Tibial artery (tissue), 4 donors: ENCODE data around the gene TENM3.
A peak's percentile ranks its signal among the peaks of the same experiment; 100 is the strongest.

Experiments
- DNase-seq, 2 donors: peaks; one replicate each; pipeline ENCODE4 v3.0.0-alpha.2; 2019
- H3K27ac ChIP-seq, 2 donors: fragments of 200-600 bp; sonication (generic) in 1 of 2; 1 replicate in 1 of 2; 2 replicates in 1 of 2; pipeline ENCODE4 v1.5.1; 2018 to 2019; ENCODE audit warnings: mild to moderate bottlenecking in 1 of 2
- H3K27me3 ChIP-seq, 2 donors: fragments of 200-600 bp; sonication (generic) in 1 of 2; one replicate each; pipeline versions ENCODE4 v1.5.1 to v1.6.0; 2016 to 2019
- H3K36me3 ChIP-seq, 3 donors: fragments of 200-600 bp; sonication (generic) in 2 of 3; one replicate each; pipeline ENCODE4 v1.5.1; 2016 to 2019; ENCODE audit warnings: mild to moderate bottlenecking in 2 of 3
- H3K4me1 ChIP-seq, 4 donors: fragments of 200-600 bp; sonication (generic) in 2 of 4; 1 replicate in 3 of 4; 2 replicates in 1 of 4; pipeline ENCODE4 v1.5.1; 2016 to 2019
- H3K4me3 ChIP-seq, 2 donors: fragments of 200-600 bp; sonication (generic) in 1 of 2; 1 replicate in 1 of 2; 2 replicates in 1 of 2; pipeline ENCODE4 v1.5.1; 2018 to 2019; ENCODE audit warnings: mild to moderate bottlenecking in 2 of 2
- H3K9me3 ChIP-seq, 3 donors: fragments of 200-600 bp; sonication (generic) in 1 of 3; one replicate each; pipeline ENCODE4 v1.5.1; 2016 to 2019
- intact Hi-C: fragments of 100-400 bp; cut with DNase I; formaldehyde crosslinking; loops from one replicate; pipeline ENCODE4 v1.15.0; 2023; ENCODE audit warnings: low total_unique reads
- TF ChIP-seq, protein P1 (sequence below), 2 experiments: fragments of 200-600 bp in 1 of 2; fragments of 450-650 bp in 1 of 2; IDR thresholded peaks; one replicate each; pipeline ENCODE4 v1.5.1; 2017 to 2019; ENCODE audit warnings: antibody characterized with exemption in 2 of 2, mild to moderate bottlenecking in 1 of 2, moderate library complexity in 1 of 2

TENM3 gene

DNA sequence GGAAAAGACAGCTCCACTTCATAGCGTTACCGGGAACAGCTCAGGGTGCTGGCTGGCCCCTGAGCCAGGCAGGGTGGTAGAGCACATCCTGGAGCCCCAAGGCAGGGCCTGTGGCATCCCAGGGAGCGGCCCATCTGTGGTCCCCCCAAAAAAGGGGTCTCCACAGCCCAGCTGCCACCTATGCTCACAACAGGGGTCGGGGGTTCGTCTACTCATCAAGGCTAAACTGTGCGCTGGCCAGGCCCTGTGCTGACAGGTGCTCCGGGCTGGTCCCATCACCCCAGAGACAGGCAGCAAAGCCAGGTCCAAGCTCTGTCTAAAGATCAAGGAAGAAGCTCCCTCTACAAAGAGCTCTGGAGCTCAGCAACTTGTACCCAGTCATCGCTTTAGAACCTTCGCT is 596.1 kb downstream of the TENM3 start:
- TF ChIP-seq, protein P1, sequence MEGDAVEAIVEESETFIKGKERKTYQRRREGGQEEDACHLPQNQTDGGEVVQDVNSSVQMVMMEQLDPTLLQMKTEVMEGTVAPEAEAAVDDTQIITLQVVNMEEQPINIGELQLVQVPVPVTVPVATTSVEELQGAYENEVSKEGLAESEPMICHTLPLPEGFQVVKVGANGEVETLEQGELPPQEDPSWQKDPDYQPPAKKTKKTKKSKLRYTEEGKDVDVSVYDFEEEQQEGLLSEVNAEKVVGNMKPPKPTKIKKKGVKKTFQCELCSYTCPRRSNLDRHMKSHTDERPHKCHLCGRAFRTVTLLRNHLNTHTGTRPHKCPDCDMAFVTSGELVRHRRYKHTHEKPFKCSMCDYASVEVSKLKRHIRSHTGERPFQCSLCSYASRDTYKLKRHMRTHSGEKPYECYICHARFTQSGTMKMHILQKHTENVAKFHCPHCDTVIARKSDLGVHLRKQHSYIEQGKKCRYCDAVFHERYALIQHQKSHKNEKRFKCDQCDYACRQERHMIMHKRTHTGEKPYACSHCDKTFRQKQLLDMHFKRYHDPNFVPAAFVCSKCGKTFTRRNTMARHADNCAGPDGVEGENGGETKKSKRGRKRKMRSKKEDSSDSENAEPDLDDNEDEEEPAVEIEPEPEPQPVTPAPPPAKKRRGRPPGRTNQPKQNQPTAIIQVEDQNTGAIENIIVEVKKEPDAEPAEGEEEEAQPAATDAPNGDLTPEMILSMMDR (IDR thresholded peaks at IDR 0.05): no peak
- no peak for DNase-seq
- intact Hi-C loops: no loop called here
- H3K27ac ChIP-seq: no peak overlapping the region
- no peaks in the 10 kb centered on the region for H3K9me3 ChIP-seq
- H3K4me1 ChIP-seq: no peaks in the 10 kb centered on the region
- no peaks in the 10 kb centered on the region for H3K36me3 ChIP-seq
- H3K4me3 ChIP-seq: no peak overlapping the region
- H3K27me3 ChIP-seq: peaks cover 0 to 4% of the 10 kb centered on the region in 2 donors

DNA sequence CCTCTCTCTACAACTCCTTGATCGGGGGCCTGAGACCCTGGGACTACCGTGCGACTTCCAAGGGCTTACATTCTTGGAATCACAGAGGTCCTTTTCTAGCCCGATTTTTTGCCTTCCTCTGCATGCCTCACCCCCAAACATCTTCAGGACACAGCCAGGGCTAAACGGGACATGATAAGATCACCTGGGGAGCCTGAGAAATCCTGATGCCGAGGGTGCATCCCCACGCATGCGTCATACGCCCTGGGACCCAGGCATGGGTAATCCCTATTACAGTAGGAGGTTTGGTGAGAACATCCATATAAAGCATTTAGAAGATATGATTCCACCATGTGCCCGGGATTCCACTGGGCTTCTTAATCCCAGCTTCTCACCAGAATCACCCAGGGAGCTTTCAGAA is 596.9 kb downstream of the TENM3 start:
- Histone ChIP-seq H3K27ac (no peak overlapping the region), H3K27me3 (peaks cover 0 to 4% of the 10 kb centered on the region in 2 donors), H3K9me3 (no peaks in the 10 kb centered on the region), H3K36me3 (no peaks in the 10 kb centered on the region), H3K4me1 (no peaks in the 10 kb centered on the region), H3K4me3 (no peak overlapping the region)
- TF ChIP-seq, protein P1 (IDR thresholded peaks at IDR 0.05): no peak
- DNase-seq: peak in 1 of 2 donors; percentile 5
- intact Hi-C loops: no loop called here

DNA sequence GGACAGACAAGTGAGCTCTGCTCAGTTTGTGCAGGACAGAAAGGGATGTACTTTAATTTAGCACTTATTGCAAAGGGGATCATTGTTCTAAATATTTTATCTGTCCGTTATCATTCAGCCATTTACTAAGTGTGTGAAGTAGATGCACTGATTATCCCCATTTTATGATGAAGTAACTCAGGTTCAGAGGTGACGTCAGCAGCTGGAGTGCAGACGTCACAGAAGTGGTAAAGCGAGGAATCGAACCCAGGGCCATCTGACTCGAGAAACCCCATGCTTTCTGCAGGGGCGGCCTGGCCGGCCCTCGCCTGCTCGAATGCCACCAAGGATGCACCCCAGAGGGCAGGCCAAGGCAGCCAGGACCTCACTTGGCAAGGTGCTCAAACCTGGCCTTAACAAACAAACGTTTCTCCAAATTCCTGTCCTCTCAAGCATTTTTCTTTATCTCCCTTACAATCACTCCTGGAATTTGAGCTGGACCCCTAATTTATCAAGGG is 599.0 kb downstream of the TENM3 start:
- H3K4me3 ChIP-seq: no peak overlapping the region
- intact Hi-C loops: no loop called here
- H3K4me1 ChIP-seq: no peaks in the 10 kb centered on the region
- H3K36me3 ChIP-seq: no peaks in the 10 kb centered on the region
- H3K9me3 ChIP-seq: no peaks in the 10 kb centered on the region
- no peaks in the 10 kb centered on the region for H3K27me3 ChIP-seq
- H3K27ac ChIP-seq: no peak overlapping the region
- DNase-seq: no peak
- TF ChIP-seq, protein P1 (IDR thresholded peaks at IDR 0.05): no peak

DNA sequence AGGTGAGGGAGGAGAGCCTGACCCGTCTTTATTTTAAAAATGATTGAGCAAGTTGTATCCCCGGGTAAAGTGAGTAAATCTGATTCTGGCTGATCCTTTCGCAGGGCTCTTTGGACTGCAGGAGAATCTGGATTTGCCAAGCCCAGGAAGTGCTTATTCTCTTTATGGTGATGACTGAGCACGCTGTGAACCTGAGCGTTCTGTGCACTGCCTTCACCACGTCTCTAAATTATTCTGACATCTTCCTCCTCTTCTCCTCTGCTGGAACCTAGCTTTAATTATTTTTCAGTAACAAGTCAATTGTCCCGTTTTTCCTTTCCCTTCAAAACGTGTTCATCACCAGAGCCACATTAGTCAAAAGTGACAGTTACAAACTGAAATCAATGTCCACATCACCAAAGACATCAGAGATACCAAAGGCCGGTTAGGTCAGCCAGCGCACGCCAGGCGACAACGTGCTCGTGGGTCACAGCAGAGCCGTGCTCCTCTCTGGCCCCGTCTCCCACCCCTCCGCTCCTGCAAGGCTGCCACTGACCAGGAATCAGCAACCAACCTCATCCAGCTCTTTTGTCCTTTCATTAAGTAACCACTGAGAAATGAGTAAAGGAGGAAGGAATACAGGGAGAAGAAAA is 599.7 kb downstream of the TENM3 start:
- Histone ChIP-seq H3K9me3 (no peaks in the 10 kb centered on the region), H3K4me1 (no peaks in the 10 kb centered on the region), H3K36me3 (no peaks in the 10 kb centered on the region), H3K27ac (no peak overlapping the region), H3K4me3 (no peak overlapping the region), H3K27me3 (no peaks in the 10 kb centered on the region)
- intact Hi-C loops: no loop called here
- no peak for DNase-seq
- TF ChIP-seq, protein P1 (IDR thresholded peaks at IDR 0.05): no peak

DNA sequence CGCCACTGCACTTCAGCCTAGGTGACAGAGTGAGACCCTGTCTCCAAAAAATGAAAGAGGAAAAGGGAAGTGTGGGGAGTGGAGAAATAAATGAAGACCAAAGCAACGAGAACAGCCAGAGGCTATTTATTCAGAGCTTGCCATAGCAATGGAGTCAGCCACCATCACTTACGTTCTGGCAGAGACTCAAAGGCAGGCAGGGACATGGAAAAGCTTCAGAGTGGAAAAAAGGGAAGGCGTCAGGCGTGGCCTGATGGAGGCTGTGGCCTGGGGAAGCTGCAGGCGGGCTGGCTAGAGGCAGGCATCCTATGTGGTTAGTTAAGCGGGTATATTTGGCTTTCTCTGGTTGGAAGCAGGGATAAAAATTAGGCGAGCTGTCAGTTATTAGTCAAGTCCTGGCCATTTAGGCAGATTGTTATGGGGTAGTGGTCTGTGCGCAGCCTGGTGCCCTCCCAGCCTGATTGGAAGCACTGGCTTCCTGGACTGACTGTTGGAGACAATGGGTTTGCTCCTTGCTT is 600.7 kb downstream of the TENM3 start:
- Histone ChIP-seq H3K27ac (no peak overlapping the region), H3K4me1 (no peaks in the 10 kb centered on the region), H3K4me3 (no peak overlapping the region), H3K9me3 (no peaks in the 10 kb centered on the region), H3K27me3 (no peaks in the 10 kb centered on the region), H3K36me3 (no peaks in the 10 kb centered on the region)
- TF ChIP-seq, protein P1 (IDR thresholded peaks at IDR 0.05): no peak
- intact Hi-C loops: no loop called here
- DNase-seq: no peak
